Lower lobe of right lung (tissue), 2 donors: Measurements from ENCODE around the gene AIRE. TPM values are rescaled to one million over a fixed set of nuclear protein-coding genes. Genes with fewer than 3 reads are reported as not detected.

Experiments used
- ATAC-seq, 2 donors: fragments of 200-7000 bp; cut with Tn5 transposase; one replicate each; pipeline ENCODE4 v1.9.1; 2020 to 2022; ENCODE audit warnings: mild to moderate bottlenecking in 2 of 2, moderate library complexity in 2 of 2
- DNase-seq: peaks from one replicate; pipeline ENCODE4 v3.0.0-alpha.2; 2020
- H3K27ac ChIP-seq: fragments of 200-600 bp; one replicate; pipeline ENCODE4 v1.8.0; 2022
- H3K27me3 ChIP-seq: fragments of 200-600 bp; one replicate; pipeline ENCODE4 v1.8.0; 2022; ENCODE audit warnings: low read depth
- H3K36me3 ChIP-seq: fragments of 200-600 bp; one replicate; pipeline ENCODE4 v1.8.0; 2022; ENCODE audit warnings: mild to moderate bottlenecking
- H3K4me1 ChIP-seq: fragments of 200-600 bp; one replicate; pipeline ENCODE4 v1.8.0; 2022
- H3K4me3 ChIP-seq: fragments of 200-600 bp; one replicate; pipeline ENCODE4 v1.8.0; 2022; ENCODE audit warnings: mild to moderate bottlenecking
- H3K9me3 ChIP-seq: fragments of 200-600 bp; one replicate; pipeline ENCODE4 v1.8.0; 2022
- CTCF ChIP-seq: fragments of 200-600 bp; IDR thresholded peaks from one replicate; pipeline ENCODE4 v1.8.0; 2022; ENCODE audit warnings: antibody characterized with exemption, mild to moderate bottlenecking
- intact Hi-C: fragments of 100-400 bp; cut with DNase I; formaldehyde crosslinking; loops from one replicate; pipeline ENCODE4 v1.11.0; 2022
- total RNA-seq: library from RNA; stranded (reverse); fragmentation: NEBNext Ultra II Directional; extraction: Animal tissue kit (Norgen Biotek cat#: 25700); gene quantifications from one replicate; pipeline ENCODE4 v1.2.1, GENCODE V29; 2021
- donor health status: DM: no; HTN: yes; CAD: no; lungs with severe emphysema.

The AIRE gene
- total RNA-seq, 1 donor from 2014 or later: not detected

- H3K27ac ChIP-seq: no peak overlapping the region
- TF ChIP-seq CTCF: no peak
- no peak for ATAC-seq
- no peaks in the 10 kb centered on the region for H3K36me3 ChIP-seq
- H3K27me3 ChIP-seq: peaks cover 18% of the 10 kb centered on the region
- H3K9me3 ChIP-seq: no peaks in the 10 kb centered on the region
- no peak overlapping the region for H3K4me3 ChIP-seq
- no peak for DNase-seq
- intact Hi-C loops: no loop called here
- H3K4me1 ChIP-seq: peaks cover 10% of the 10 kb centered on the region
Measured at GRCh38 chr21:44344541-44345183, 59.0 kb downstream of the AIRE start.

GRCh38 chr21:44345495-44345894 lies 59.8 kb downstream of the AIRE start:
- no peak for DNase-seq
- no peak overlapping the region for H3K27ac ChIP-seq

DNA sequence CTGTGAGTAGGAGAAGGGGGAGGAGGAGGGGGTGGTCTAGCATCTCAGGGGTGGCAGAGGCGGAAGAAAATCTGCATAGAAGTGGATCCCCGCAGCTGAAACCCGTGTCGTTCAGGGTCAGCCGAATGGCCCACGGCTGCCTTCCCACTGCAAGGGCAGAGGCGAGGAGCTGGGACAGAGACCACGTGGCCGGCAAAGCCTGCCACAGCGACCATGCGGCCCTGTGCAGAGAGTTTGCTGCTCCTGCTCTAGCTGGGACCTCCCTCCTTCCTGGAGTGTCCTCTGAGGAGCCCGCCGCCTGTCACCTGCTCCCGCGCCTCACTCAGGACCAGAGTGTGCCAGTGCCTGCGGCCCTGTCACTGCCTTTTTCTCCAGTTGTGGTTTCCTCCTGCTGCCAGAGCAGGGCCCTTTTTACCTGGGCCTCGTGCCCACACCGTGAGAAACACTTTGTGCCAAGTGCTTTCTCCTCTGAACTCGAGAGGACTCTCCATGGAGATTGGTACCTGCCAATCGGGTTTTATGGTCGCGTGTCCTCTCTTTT lies 62.3 kb downstream of the AIRE start:
- peak; percentile 78 to 83 for ATAC-seq
- no peak for TF ChIP-seq CTCF
- peak; percentile 79 for DNase-seq
- no peak overlapping the region for H3K4me3 ChIP-seq
- peaks cover 13% of the 10 kb centered on the region for H3K4me1 ChIP-seq
- intact Hi-C loops: no loop called here
- H3K36me3 ChIP-seq: no peaks in the 10 kb centered on the region
- H3K27ac ChIP-seq: peak overlapping the region; percentile 11
- no peaks in the 10 kb centered on the region for H3K9me3 ChIP-seq
- H3K27me3 ChIP-seq: peaks cover 44% of the 10 kb centered on the region

More at GRCh38 chr21:44345495-44345894, 59.8 kb downstream of the AIRE start:
- Histone ChIP-seq H3K9me3 (no peaks in the 10 kb centered on the region), H3K4me3 (no peak overlapping the region), H3K4me1 (peaks cover 3% of the 10 kb centered on the region), H3K27me3 (peaks cover 22% of the 10 kb centered on the region), H3K36me3 (no peaks in the 10 kb centered on the region)
- no peak for TF ChIP-seq CTCF
- no peak for ATAC-seq
- intact Hi-C loops: no loop called here

Other genes starting within 250 kb of the AIRE start
- gene PWP2, start 178.5 kb upstream of the AIRE start, total RNA-seq: 10.9 TPM
- 37.1 TPM for gene GATD3, start 152.2 kb upstream of the AIRE start, total RNA-seq
- 11.6 TPM for gene ICOSLG, start 44.9 kb upstream of the AIRE start, total RNA-seq
- not detected for gene DNMT3L, start 24.0 kb upstream of the AIRE start, total RNA-seq
- 106 TPM for gene PFKL, start 14.2 kb downstream of the AIRE start, total RNA-seq
- gene CFAP410, start 53.5 kb downstream of the AIRE start, total RNA-seq: 20.3 TPM
- 17.9 TPM for gene TRPM2, start 67.7 kb downstream of the AIRE start, total RNA-seq
- 4.0 TPM for gene LRRC3, start 169.6 kb downstream of the AIRE start, total RNA-seq